Activated naive CD8-positive, alpha-beta T cell treated with anti-CD3 and anti-CD28 coated beads for 36 hours (primary cell): ENCODE data around the gene RCOR1. TPM values are rescaled to one million over a fixed set of nuclear protein-coding genes. Genes with fewer than 3 reads are reported as not detected.

Experiments used
- DNase-seq: peaks from one replicate; pipeline ENCODE4 v3.0.0; 2021
- H3K27ac Mint-ChIP-seq: one replicate; pipeline ENCODE4 v1.8.0; 2022; ENCODE audit warnings: mild to moderate bottlenecking, moderate library complexity, mixed read lengths
- H3K27me3 Mint-ChIP-seq: one replicate; pipeline ENCODE4 v1.8.0; 2022; ENCODE audit warnings: mild to moderate bottlenecking, mixed read lengths
- H3K36me3 Mint-ChIP-seq: one replicate; pipeline ENCODE4 v1.8.0; 2021; ENCODE audit warnings: mild to moderate bottlenecking, mixed read lengths
- H3K4me1 Mint-ChIP-seq: one replicate; pipeline ENCODE4 v1.8.0; 2021; ENCODE audit warnings: mixed read lengths
- H3K4me3 Mint-ChIP-seq: one replicate; pipeline ENCODE4 v1.8.0; 2022; ENCODE audit warnings: mild to moderate bottlenecking, moderate library complexity, mixed read lengths
- H3K9me3 Mint-ChIP-seq: one replicate; pipeline ENCODE4 v1.8.0; 2022; ENCODE audit warnings: mixed read lengths
- total RNA-seq, 2 experiments: library from RNA; stranded (reverse); gene quantifications; one replicate each; pipeline ENCODE4 v1.2.3, GENCODE V29; 2021

RCOR1 gene
- total RNA-seq, 2 experiments from 2014 or later: 14.7 to 16.2 TPM

DNA sequence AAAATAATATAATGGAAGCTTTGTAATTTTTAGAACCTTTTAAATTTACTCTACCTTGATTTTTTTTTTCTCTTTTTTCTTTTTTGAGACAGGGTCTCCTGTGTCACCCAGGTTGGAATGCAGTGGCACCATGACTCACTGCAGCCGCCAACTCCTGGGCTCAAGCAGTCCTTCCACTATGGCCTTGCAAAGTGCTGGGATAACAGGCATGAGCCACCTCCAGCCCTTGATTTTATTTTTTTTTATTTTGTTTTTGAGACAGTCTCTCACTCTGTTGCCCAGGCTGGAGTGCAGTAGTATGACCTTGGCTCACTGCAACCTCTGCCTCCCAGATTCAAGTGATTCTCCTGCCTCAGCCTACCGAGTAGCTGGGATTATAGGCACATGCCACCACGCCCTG lies 119.5 kb downstream of the RCOR1 start:
- H3K36me3 Mint-ChIP-seq: peaks cover 12% of the 10 kb centered on the region

DNA sequence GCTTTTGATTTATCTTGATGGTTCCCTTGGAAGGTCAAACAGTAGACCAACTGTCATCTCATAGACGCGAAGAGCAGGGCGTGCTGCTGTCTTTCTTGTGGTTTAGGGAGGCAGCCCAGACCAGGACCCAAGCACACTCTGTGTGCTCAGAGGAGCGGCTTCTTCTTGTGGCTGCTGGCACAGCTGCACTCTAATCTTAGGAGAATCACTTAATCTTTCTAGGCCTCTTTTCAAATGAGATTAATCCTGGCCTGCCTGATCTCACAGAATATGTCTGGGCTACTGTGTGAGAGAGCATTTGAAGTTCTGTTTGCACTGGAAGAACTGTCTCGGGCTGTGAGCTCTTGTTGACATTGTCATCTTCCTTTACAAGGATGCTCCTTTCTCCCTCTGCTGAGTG lies 124.8 kb downstream of the RCOR1 start:
- peaks cover 6% of the 10 kb centered on the region for H3K4me1 Mint-ChIP-seq
- no peak overlapping the region for H3K4me3 Mint-ChIP-seq
- H3K36me3 Mint-ChIP-seq: peaks cover 34% of the 10 kb centered on the region
- H3K27ac Mint-ChIP-seq: no peak overlapping the region
- no peaks in the 10 kb centered on the region for H3K27me3 Mint-ChIP-seq
- H3K9me3 Mint-ChIP-seq: no peaks in the 10 kb centered on the region
- no peak for DNase-seq

More for the DNA sequence above, 119.5 kb downstream of the RCOR1 start:
- H3K27ac Mint-ChIP-seq: no peak overlapping the region
- DNase-seq: no peak
- no peaks in the 10 kb centered on the region for H3K27me3 Mint-ChIP-seq
- no peaks in the 10 kb centered on the region for H3K9me3 Mint-ChIP-seq
- no peaks in the 10 kb centered on the region for H3K4me1 Mint-ChIP-seq
- H3K4me3 Mint-ChIP-seq: no peak overlapping the region

- Mint-ChIP-seq H3K36me3 (peaks cover 30% of the 10 kb centered on the region), H3K4me1 (no peaks in the 10 kb centered on the region), H3K4me3 (no peak overlapping the region), H3K9me3 (no peaks in the 10 kb centered on the region), H3K27ac (no peak overlapping the region), H3K27me3 (no peaks in the 10 kb centered on the region)
- DNase-seq: no peak
These were observed 130.2 kb downstream of the RCOR1 start for GRCh38 chr14:102722646-102723045.

GRCh38 chr14:102723650-102724049 lies 131.2 kb downstream of the RCOR1 start:
- Mint-ChIP-seq H3K36me3 (peaks cover 27% of the 10 kb centered on the region), H3K27ac (no peak overlapping the region), H3K4me3 (no peak overlapping the region), H3K4me1 (no peaks in the 10 kb centered on the region), H3K9me3 (no peaks in the 10 kb centered on the region), H3K27me3 (no peaks in the 10 kb centered on the region)
- no peak for DNase-seq

DNA sequence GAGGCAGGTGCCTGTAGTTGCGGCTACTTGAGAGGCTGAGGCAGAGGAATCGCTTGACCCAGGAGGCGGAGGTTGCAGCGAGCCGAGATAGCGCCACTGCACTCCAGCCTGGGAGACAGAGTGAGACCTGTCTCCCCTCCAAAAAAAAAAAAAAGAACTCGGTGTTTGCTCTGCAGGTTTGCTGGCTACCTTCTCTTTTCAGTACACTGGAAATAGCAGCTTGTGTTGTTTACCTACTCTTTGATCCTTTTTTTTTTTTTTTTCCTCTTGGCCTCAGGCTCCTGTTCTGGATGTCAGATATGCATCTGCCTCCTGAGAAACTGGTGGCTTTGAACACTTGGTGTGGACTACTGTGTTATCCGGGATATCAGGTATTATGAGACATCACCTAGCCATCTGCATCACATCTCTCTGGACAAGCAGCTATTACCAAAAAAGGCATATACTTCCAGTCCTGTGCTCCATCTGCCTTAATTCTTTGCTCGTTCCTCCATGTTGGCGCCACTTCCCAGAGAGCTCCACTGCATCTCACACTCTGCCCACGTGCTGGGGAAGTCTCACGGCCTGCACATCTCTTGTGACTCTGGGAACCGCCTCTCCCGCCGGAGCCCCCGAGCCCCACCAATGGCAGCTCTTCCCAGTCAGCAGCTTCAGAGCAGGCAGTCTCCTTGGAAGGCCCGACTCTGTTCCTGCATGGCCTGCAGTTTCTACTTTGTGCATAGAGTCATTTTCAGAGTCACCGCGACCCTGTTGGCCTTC lies 133.9 kb downstream of the RCOR1 start:
- H3K9me3 Mint-ChIP-seq: no peaks in the 10 kb centered on the region
- no peaks in the 10 kb centered on the region for H3K27me3 Mint-ChIP-seq
- H3K27ac Mint-ChIP-seq: no peak overlapping the region
- no peaks in the 10 kb centered on the region for H3K4me1 Mint-ChIP-seq
- peaks cover 18% of the 10 kb centered on the region for H3K36me3 Mint-ChIP-seq
- H3K4me3 Mint-ChIP-seq: no peak overlapping the region
- DNase-seq: no peak

GRCh38 chr14:102727336-102728095 lies 135.1 kb downstream of the RCOR1 start:
- no peaks in the 10 kb centered on the region for H3K9me3 Mint-ChIP-seq
- H3K27ac Mint-ChIP-seq: no peak overlapping the region
- peaks cover 15% of the 10 kb centered on the region for H3K36me3 Mint-ChIP-seq
- no peaks in the 10 kb centered on the region for H3K4me1 Mint-ChIP-seq
- H3K4me3 Mint-ChIP-seq: no peak overlapping the region
- DNase-seq: no peak
- H3K27me3 Mint-ChIP-seq: no peaks in the 10 kb centered on the region

DNA sequence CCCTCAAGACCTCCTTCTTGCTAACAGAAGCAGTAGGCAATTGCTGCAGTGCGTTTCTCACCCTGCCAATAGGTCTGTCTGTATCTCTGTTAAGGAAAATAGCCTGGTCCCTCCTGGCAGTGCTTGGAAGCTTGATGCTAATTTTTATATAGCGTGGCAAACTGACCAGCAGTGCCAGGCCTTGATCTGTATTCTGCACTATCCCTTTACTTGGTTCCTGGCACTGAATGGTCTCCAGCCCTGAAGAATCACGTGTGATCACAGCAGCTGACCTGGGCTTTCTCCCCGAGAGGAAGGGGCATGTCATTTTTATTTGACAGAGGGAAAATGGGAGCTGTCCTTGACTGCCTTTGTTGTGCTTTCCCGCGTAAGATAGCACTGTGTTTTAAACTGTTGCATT lies 136.1 kb downstream of the RCOR1 start:
- Mint-ChIP-seq H3K27me3 (no peaks in the 10 kb centered on the region), H3K27ac (no peak overlapping the region), H3K4me1 (no peaks in the 10 kb centered on the region), H3K9me3 (no peaks in the 10 kb centered on the region), H3K36me3 (peaks cover 15% of the 10 kb centered on the region), H3K4me3 (no peak overlapping the region)
- no peak for DNase-seq

- Mint-ChIP-seq H3K27ac (no peak overlapping the region), H3K36me3 (peaks cover 10% of the 10 kb centered on the region), H3K4me3 (no peak overlapping the region), H3K4me1 (no peaks in the 10 kb centered on the region), H3K27me3 (no peaks in the 10 kb centered on the region), H3K9me3 (no peaks in the 10 kb centered on the region)
- no peak for DNase-seq
These were observed 136.8 kb downstream of the RCOR1 start for GRCh38 chr14:102729268-102729667.

- no peaks in the 10 kb centered on the region for H3K4me1 Mint-ChIP-seq
- H3K9me3 Mint-ChIP-seq: no peaks in the 10 kb centered on the region
- H3K4me3 Mint-ChIP-seq: no peak overlapping the region
- DNase-seq: no peak
- no peak overlapping the region for H3K27ac Mint-ChIP-seq
- H3K27me3 Mint-ChIP-seq: no peaks in the 10 kb centered on the region
- peaks cover 9% of the 10 kb centered on the region for H3K36me3 Mint-ChIP-seq
These were observed 137.4 kb downstream of the RCOR1 start for GRCh38 chr14:102729825-102730224.

DNA sequence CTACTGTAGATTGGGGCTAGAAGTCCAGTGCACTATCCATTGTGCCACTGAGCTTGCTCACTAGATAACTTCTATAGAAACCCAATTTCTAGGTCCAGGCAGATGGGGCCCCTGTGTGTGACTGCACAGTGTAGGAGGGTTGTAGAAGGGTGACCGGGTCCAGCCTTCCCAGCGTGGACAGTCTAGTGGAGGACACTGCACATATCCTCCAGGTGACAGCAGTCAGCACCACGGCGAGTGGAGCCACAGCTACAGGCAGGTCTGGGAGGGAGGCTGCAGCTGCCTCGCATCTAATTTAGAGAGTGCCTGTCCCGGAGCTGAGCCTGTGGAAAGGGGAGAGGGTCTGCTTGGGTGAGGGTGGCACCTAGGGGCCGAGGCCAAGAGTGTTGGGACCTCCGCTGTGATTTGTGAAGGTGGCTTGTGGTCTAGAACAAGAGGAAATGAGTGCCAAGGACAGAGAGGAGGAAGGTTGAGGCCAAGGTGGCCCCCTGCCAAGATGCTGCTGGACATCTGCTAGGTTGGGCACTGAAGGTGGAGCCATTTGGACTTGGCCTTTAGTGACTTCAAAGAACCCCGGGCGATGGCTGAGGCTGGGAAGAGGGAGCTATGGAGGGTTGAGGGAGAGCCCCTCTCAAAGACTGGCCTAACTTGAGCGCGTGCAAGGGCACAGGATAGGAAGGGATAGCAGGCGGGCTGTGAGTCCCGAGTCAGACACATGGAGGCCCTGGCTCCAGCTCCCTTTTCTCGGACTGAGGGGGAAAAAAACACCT lies 138.8 kb downstream of the RCOR1 start:
- Mint-ChIP-seq H3K9me3 (no peaks in the 10 kb centered on the region), H3K4me3 (no peak overlapping the region), H3K27me3 (no peaks in the 10 kb centered on the region), H3K27ac (no peak overlapping the region), H3K36me3 (peaks cover 4% of the 10 kb centered on the region), H3K4me1 (no peaks in the 10 kb centered on the region)
- DNase-seq: no peak

- Mint-ChIP-seq H3K27me3 (no peaks in the 10 kb centered on the region), H3K4me1 (no peaks in the 10 kb centered on the region), H3K36me3 (peaks cover 4% of the 10 kb centered on the region), H3K27ac (no peak overlapping the region), H3K4me3 (no peak overlapping the region), H3K9me3 (no peaks in the 10 kb centered on the region)
- DNase-seq: no peak
These were observed 139.7 kb downstream of the RCOR1 start for GRCh38 chr14:102731871-102732800.

DNA sequence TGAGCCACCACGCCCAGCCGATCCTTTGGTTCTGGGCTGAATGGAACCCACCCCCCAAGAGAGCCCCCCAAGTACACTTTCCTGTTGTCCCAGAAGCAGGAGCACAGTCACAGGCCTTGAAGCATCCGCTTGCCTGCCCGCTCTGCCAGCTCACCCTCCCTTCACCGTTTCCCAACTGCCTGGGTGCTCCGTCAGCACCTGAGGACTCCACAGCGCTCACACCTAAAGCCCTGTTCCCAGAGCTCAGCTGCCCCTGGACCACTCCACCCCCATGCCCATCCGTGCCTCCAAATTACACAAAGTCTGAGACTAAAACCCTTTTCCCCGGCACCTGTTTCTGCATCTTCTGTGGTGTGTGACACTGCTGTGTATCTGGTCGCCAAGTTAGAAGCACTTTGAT lies 140.5 kb downstream of the RCOR1 start:
- DNase-seq: no peak
- no peak overlapping the region for H3K4me3 Mint-ChIP-seq
- peaks cover 4% of the 10 kb centered on the region for H3K36me3 Mint-ChIP-seq
- H3K9me3 Mint-ChIP-seq: no peaks in the 10 kb centered on the region
- H3K27ac Mint-ChIP-seq: no peak overlapping the region
- no peaks in the 10 kb centered on the region for H3K27me3 Mint-ChIP-seq
- no peaks in the 10 kb centered on the region for H3K4me1 Mint-ChIP-seq

DNA sequence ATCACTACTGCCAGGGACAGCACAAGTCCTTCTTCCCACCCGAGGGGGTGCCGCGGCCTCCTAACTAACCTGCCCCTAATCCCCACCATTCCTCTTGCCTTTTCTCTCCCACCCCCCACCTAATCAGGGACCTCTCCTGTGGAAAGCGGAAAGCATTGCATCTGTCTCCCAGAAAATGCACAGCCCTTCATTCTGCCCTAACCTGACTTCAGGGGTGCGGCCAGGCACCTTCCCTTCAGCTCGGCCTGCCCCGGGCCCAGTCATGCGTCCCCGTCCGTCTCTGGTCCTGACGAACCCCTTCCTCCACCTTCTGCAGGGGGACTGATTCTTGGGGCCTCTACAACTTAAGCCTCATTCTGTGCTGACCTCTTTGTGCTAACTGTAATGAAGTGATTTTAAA lies 140.9 kb downstream of the RCOR1 start:
- DNase-seq: no peak
- no peaks in the 10 kb centered on the region for H3K9me3 Mint-ChIP-seq
- peaks cover 3% of the 10 kb centered on the region for H3K36me3 Mint-ChIP-seq
- no peak overlapping the region for H3K4me3 Mint-ChIP-seq
- no peaks in the 10 kb centered on the region for H3K4me1 Mint-ChIP-seq
- H3K27ac Mint-ChIP-seq: no peak overlapping the region
- no peaks in the 10 kb centered on the region for H3K27me3 Mint-ChIP-seq

GRCh38 chr14:102734436-102734835 lies 142.0 kb downstream of the RCOR1 start:
- no peak for DNase-seq
- Mint-ChIP-seq H3K27me3 (no peaks in the 10 kb centered on the region), H3K4me1 (no peaks in the 10 kb centered on the region), H3K27ac (no peak overlapping the region), H3K9me3 (no peaks in the 10 kb centered on the region), H3K36me3 (peaks cover 3% of the 10 kb centered on the region), H3K4me3 (no peak overlapping the region)
